Measurements from ENCODE around the gene PCDHGB5. TPM values are rescaled to one million over a fixed set of nuclear protein-coding genes. Genes with fewer than 3 reads are reported as not detected.
"Not testable (repeated sequence)": the region's sequence is repeated elsewhere in the genome, so short reads cannot be mapped to it uniquely, and the experiment has no call there.

The PCDHGB5 gene
- total RNA-seq: under 1 TPM in 1 of 2 experiments, not detected in 1; 0.16 TPM

- H3K36me3 Mint-ChIP-seq (ENCODE audit: low read depth): peaks cover 13% of the 10 kb centered on the region
- DNase-seq (peak; percentile 58), ATAC-seq (peak; percentile 65)
- H3K9me3 Mint-ChIP-seq (ENCODE audit: insufficient read depth): peaks cover 31% of the 10 kb centered on the region
- H3K27ac Mint-ChIP-seq; H3K4me1 Mint-ChIP-seq (ENCODE audit: low read depth); POLR2A ChIA-PET: not testable (repeated sequence)
- H3K4me3 Mint-ChIP-seq: peak within 1 kb of the TSS; percentile 36
- peaks cover 39% of the 10 kb centered on the region for H3K27me3 Mint-ChIP-seq (ENCODE audit: low read depth)
- CTCF ChIA-PET: interaction anchor here (0.9 to 3.7 kb wide), 12 partner anchors 9 to 166 kb away, joined by 3 to 17 read pairs (median 5); partner anchors contain the start of genes PCDHGA10, PCDHGA11, PCDHGA12 and PCDHGA5
Measured at GRCh38 chr5:141397756-141398551, at the start of gene PCDHGB5. Gene PCDHGB5, plus strand, starts transcription at chr5:141397947. Its CDS starts 181 bp downstream, at chr5:141398128.

- DNase-seq (peak; percentile 58), ATAC-seq (no peak)
- H3K9me3 Mint-ChIP-seq (ENCODE audit: insufficient read depth): peaks cover 10% of the 10 kb centered on the region
- ChIA-PET POLR2A (no interaction called here), CTCF (interaction anchor here (0.8 to 2.8 kb wide), 10 partner anchors 10 to 217 kb away, joined by 3 to 8 read pairs (median 6); partner anchors contain the start of genes PCDHB14, PCDHGA11, PCDHGB2 and PCDHGB3)
- H3K36me3 Mint-ChIP-seq (ENCODE audit: low read depth): peaks cover 4% of the 10 kb centered on the region
- peaks cover 17% of the 10 kb centered on the region for H3K27me3 Mint-ChIP-seq (ENCODE audit: low read depth)
- H3K4me3 Mint-ChIP-seq: peak within 1 kb of the TSS; percentile 22
- no peaks in the 10 kb centered on the region for H3K4me1 Mint-ChIP-seq (ENCODE audit: low read depth)
- no peak within 1 kb of the TSS for H3K27ac Mint-ChIP-seq
Measured at GRCh38 chr5:141349917-141350619, 47.7 kb upstream of the PCDHGB5 start, which contains the start of gene PCDHGB1. Gene PCDHGB1, plus strand, starts transcription at chr5:141350099. Its CDS starts 162 bp downstream, at chr5:141350261.

GRCh38 chr5:141351591-141351990 is 46.2 kb upstream of the PCDHGB5 start:
- Mint-ChIP-seq H3K4me3 (no peak overlapping the region), H3K27me3 (ENCODE audit: low read depth) (peaks cover 24% of the 10 kb centered on the region), H3K9me3 (ENCODE audit: insufficient read depth) (peaks cover 5% of the 10 kb centered on the region), H3K36me3 (ENCODE audit: low read depth) (no peaks in the 10 kb centered on the region), H3K4me1 (ENCODE audit: low read depth) (no peaks in the 10 kb centered on the region), H3K27ac (no peak overlapping the region)
- DNase-seq (no peak), ATAC-seq (no peak)
- POLR2A ChIA-PET: no interaction called here
- CTCF ChIA-PET: interaction anchor here (2.7 kb wide), 1 partner anchor 8 kb away, joined by 8 read pairs; the partner anchor contains the start of gene PCDHGB2

- Mint-ChIP-seq H3K36me3 (ENCODE audit: low read depth) (no peaks in the 10 kb centered on the region), H3K4me1 (ENCODE audit: low read depth) (peaks cover 2% of the 10 kb centered on the region), H3K4me3 (no peak within 1 kb of the TSS), H3K9me3 (ENCODE audit: insufficient read depth) (peaks cover 6% of the 10 kb centered on the region), H3K27ac (no peak within 1 kb of the TSS), H3K27me3 (ENCODE audit: low read depth) (peaks cover 31% of the 10 kb centered on the region)
- POLR2A ChIA-PET: no interaction called here
- CTCF ChIA-PET: interaction anchor here (1.0 to 2.0 kb wide), 7 partner anchors 22 to 523 kb away, joined by 3 to 11 read pairs (median 4); partner anchors contain the start of genes PCDHGA10 and TAF7
- DNase-seq: no peak
- no peak for ATAC-seq
Measured at GRCh38 chr5:141354900-141355469, 42.8 kb upstream of the PCDHGB5 start, which contains the start of gene PCDHGA4. Gene PCDHGA4, plus strand, starts transcription at chr5:141355021. Its CDS starts 87 bp downstream, at chr5:141355108.

GRCh38 chr5:141355641-141356040 is 42.1 kb upstream of the PCDHGB5 start:
- no peak for DNase-seq
- Mint-ChIP-seq H3K4me3 (no peak overlapping the region), H3K4me1 (ENCODE audit: low read depth) (peaks cover 2% of the 10 kb centered on the region), H3K9me3 (ENCODE audit: insufficient read depth) (peaks cover 12% of the 10 kb centered on the region), H3K27me3 (ENCODE audit: low read depth) (peaks cover 28% of the 10 kb centered on the region), H3K27ac (no peak overlapping the region), H3K36me3 (ENCODE audit: low read depth) (peaks cover 5% of the 10 kb centered on the region)
- ChIA-PET CTCF (interaction anchor here (1.1 to 2.0 kb wide), 6 partner anchors 22 to 208 kb away, joined by 4 to 11 read pairs (median 4); partner anchors contain the start of genes PCDHGA10 and TAF7), POLR2A (no interaction called here)
- ATAC-seq: no peak

- ATAC-seq: no peak
- Mint-ChIP-seq H3K4me3 (no peak overlapping the region), H3K27ac (no peak overlapping the region), H3K4me1 (ENCODE audit: low read depth) (peaks cover 2% of the 10 kb centered on the region), H3K36me3 (ENCODE audit: low read depth) (peaks cover 10% of the 10 kb centered on the region), H3K27me3 (ENCODE audit: low read depth) (peaks cover 31% of the 10 kb centered on the region), H3K9me3 (ENCODE audit: insufficient read depth) (peaks cover 17% of the 10 kb centered on the region)
- no peak for DNase-seq
- POLR2A ChIA-PET: no interaction called here
- CTCF ChIA-PET: interaction anchor here (1.1 to 2.0 kb wide), 4 partner anchors 23 to 208 kb away, joined by 4 to 11 read pairs (median 6); partner anchors contain the start of gene TAF7
Measured at GRCh38 chr5:141356133-141356532, 41.6 kb upstream of the PCDHGB5 start.

GRCh38 chr5:141356950-141357349 is 40.8 kb upstream of the PCDHGB5 start:
- Mint-ChIP-seq H3K4me3 (no peak overlapping the region), H3K36me3 (ENCODE audit: low read depth) (peaks cover 13% of the 10 kb centered on the region), H3K27ac (no peak overlapping the region), H3K9me3 (ENCODE audit: insufficient read depth) (peaks cover 22% of the 10 kb centered on the region), H3K4me1 (ENCODE audit: low read depth) (peaks cover 2% of the 10 kb centered on the region), H3K27me3 (ENCODE audit: low read depth) (peaks cover 30% of the 10 kb centered on the region)
- ChIA-PET CTCF (no interaction called here), POLR2A (no interaction called here)
- ATAC-seq (no peak), DNase-seq (no peak)

GRCh38 chr5:141359790-141360426 is 37.8 kb upstream of the PCDHGB5 start, which contains the start of gene PCDHGB2:
Gene PCDHGB2, plus strand, starts transcription at chr5:141359994. Its CDS starts 142 bp downstream, at chr5:141360136.
- CTCF ChIA-PET: interaction anchor here (0.7 to 1.6 kb wide), 12 partner anchors 10 to 204 kb away, joined by 3 to 8 read pairs (median 4); partner anchors contain the start of genes PCDHGA10, PCDHGA12, PCDHGA3 and PCDHGB1
- H3K36me3 Mint-ChIP-seq (ENCODE audit: low read depth): peaks cover 29% of the 10 kb centered on the region
- ATAC-seq: peak; percentile 55

GRCh38 chr5:141360685-141361084 is 37.1 kb upstream of the PCDHGB5 start:
- no peak for ATAC-seq
- Mint-ChIP-seq H3K4me1 (ENCODE audit: low read depth) (peaks cover 2% of the 10 kb centered on the region), H3K9me3 (ENCODE audit: insufficient read depth) (peaks cover 45% of the 10 kb centered on the region), H3K27me3 (ENCODE audit: low read depth) (peaks cover 47% of the 10 kb centered on the region), H3K36me3 (ENCODE audit: low read depth) (peaks cover 35% of the 10 kb centered on the region), H3K4me3 (peak overlapping the region; percentile 6), H3K27ac (no peak overlapping the region)
- no peak for DNase-seq
- ChIA-PET POLR2A (no interaction called here), CTCF (interaction anchor here (0.8 to 1.3 kb wide), 4 partner anchors 10 to 203 kb away, joined by 3 to 8 read pairs (median 4); partner anchors contain the start of genes PCDHGA10, PCDHGB1 and TAF7)

More at GRCh38 chr5:141359790-141360426, 37.8 kb upstream of the PCDHGB5 start, which contains the start of gene PCDHGB2:
- peak within 1 kb of the TSS; percentile 54 for H3K4me3 Mint-ChIP-seq
- H3K4me1 Mint-ChIP-seq (ENCODE audit: low read depth): peaks cover 2% of the 10 kb centered on the region
- peaks cover 44% of the 10 kb centered on the region for H3K27me3 Mint-ChIP-seq (ENCODE audit: low read depth)
- H3K27ac Mint-ChIP-seq: no peak within 1 kb of the TSS
- POLR2A ChIA-PET: no interaction called here
- peaks cover 38% of the 10 kb centered on the region for H3K9me3 Mint-ChIP-seq (ENCODE audit: insufficient read depth)
- DNase-seq: peak; percentile 36

GRCh38 chr5:141362719-141363118 is 35.0 kb upstream of the PCDHGB5 start:
- Mint-ChIP-seq H3K9me3 (ENCODE audit: insufficient read depth) (peaks cover 55% of the 10 kb centered on the region), H3K27ac (no peak overlapping the region), H3K36me3 (ENCODE audit: low read depth) (peaks cover 37% of the 10 kb centered on the region), H3K4me1 (ENCODE audit: low read depth) (peaks cover 2% of the 10 kb centered on the region), H3K4me3 (no peak overlapping the region), H3K27me3 (ENCODE audit: low read depth) (peaks cover 53% of the 10 kb centered on the region)
- ATAC-seq (no peak), DNase-seq (no peak)
- CTCF ChIA-PET: no interaction called here
- POLR2A ChIA-PET: interaction anchor here (1.2 kb wide), 1 partner anchor 42 kb away, joined by 3 read pairs; the partner anchor contains the start of gene TAF7

Measured in activated CD8-positive, alpha-beta T cell treated with anti-CD3 and anti-CD28 coated beads, Interleukin-2, amount 10 ng/mL, durations not matched to agents 7 days and 5 days (primary cell).